HPDE6-E6E7 (cell line): ENCODE results near the gene EHMT2.
"Not testable (repeated sequence)": the region's sequence is repeated elsewhere in the genome, so short reads cannot be mapped to it uniquely, and the experiment has no call there.

Source experiments
- DNase-seq: peaks from one replicate; pipeline ENCODE4 v3.0.0; 2011; ENCODE audit warnings: missing footprints; ENCODE audit errors: extremely low spot score

The EHMT2 gene

DNA sequence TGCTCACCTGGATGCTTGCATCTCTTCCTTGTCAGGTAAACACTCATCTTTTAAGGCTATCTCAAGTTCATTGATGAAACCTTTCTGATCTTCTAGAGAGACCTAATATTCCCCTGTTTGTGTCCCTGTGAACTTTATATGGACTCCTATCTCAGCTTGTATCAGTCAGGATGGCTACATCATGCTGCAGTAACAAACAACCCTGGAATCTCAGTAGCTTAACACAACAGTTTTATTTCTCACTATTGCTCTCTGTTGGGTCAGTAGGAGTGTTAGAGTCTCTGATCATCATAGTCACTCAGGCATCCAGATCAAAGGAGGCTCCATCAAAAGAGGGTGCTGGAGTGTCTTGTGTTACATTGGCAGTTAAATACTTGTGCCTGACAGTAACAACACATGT, 17.9 kb upstream of the EHMT2 start:
- DNase-seq = no peak

DNA sequence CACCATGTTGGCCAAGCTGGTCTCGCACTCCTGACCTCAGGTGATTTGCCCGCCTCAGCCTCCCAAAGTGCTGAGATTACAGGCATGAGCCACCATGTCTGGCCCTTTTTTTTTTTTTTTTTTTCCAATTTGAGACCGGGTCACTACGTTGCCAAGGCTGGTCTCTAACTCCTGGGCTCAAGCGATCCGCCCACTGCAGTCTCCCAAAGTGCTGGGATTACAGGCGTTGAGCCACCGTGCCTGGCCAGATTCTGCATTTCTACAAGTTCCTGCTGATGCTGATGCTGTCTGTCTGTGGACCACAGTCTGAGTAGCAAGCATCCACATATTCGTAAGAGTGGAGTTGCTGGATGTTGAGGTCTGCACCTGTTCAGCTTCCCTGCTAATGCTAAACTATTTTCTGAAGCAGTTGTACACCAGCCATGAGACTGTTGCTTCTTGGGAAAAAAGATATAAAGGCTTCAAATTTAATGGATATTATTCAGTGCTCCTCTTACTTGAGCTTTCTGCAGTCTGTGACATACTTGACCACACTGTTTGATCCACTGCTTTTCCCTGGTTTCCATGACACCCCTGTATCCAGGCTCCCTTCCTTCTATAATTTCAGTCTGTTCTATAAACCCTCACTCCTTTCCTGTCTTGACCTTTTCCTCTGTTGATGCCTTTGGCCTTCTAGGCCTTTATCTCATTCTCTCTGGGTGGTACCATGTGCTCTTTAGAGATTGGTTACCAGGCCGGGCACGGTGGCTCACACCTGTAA, 14.5 kb upstream of the EHMT2 start:
- no peak for DNase-seq

DNA sequence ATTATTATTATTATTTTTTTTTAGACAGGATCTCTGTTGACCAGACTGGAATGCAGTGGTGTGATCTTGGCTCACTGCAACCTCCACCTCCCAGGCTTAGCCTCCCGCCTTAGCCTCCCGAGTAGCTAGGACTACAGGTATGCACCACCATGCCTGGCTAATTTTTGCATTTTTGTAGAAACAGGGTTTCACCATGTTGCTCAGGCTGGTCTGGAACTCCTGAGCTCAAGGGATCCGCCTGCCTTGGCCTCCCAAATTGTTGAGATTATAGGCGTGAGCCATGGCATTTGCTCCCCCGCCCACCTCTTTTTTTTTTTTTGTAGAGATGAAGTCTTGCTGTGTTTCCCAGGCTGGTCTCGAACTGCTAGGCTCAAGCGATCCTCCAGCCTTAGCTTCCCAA, 11.8 kb upstream of the EHMT2 start:
- not testable (repeated sequence) for DNase-seq

DNA sequence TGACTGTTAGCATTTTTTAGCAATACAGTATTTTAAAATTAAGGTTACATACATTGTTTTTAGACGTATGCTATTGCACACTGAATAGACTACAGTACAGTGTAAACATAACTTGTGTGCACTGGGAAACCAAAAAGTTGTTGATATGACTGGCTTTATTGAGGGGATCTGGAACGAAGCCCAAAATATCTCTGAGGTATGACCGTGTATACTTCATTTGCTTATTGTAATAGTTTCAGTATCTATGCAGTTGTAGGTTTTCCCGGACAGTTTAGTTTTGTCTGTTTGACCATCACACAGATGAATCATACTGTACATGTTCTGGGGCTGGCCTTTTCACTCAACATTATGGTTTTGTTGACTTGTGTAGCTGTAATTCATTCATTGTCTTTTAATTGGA, 11.3 kb upstream of the EHMT2 start:
- no peak for DNase-seq

DNA sequence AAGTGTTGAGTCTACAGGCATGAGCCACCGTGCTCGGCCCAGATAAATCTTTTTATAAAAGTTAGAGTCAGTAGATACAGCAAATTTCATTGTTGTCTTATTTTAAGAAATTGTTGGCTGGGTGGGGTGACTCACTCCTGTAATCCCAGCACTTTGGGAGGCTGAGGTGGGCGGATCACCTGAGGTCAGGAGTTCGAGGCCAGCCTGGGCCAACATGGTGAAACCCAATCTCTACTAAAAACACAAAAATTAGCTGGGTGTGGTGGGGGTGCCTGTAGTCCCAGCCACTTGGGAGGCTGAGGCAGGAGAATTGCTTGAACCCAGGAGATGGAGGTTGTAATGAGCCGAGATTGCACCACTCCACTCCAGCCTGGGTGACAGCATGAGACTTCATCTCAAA, 10.8 kb upstream of the EHMT2 start:
- not testable (repeated sequence) for DNase-seq

DNA sequence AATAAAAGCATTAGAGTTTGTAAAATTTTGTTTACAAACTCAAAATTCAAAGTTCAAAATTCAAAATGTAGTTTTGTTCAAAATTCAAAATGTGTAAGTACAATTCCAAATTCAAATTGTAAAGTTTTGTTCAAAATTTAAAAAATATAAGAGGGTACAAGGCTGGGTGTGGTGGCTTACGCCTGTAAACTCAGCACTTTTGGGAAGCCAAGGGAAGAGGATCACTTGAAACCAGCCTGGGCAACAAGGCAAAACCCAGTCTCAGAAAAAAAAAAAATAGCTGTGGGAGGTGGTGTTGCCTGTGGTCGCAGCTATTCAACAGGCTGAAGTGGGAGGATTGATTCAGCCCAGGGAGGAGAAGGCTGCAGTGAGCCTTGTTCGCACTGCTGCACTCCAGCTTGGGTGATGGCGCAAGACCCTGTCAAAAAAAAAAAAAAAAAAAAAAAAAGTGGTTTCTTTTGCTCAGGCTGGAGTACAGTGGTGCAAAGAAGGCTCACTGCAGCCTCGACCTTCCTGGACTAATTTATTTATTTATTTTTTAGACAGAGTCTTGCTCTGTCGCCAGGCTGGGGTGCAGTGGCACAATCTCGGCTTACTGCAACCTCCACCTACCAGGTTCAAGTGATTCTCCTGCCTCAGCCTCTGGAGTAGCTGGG, 9.8 kb upstream of the EHMT2 start:
- DNase-seq = no peak

DNA sequence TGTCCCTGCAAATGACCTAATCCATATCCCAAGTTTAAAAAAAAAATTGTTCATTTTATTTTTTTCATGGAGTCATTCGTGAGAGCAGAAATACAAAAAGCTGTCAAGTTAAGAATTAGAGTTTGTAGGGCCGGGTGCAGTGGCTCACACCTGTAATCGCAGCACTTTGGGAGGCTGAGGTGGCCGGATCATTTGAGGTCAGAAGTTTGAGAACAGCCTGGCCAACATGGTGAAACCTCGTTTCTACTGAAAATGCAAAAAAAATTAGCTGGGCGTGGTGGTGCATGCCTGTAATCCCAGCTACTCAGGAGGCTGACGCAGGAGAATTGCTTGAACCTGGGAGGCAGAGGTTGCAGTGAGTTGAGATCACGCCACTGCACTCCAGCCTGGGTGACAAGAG, 9.2 kb upstream of the EHMT2 start:
- DNase-seq = not testable (repeated sequence)

DNA sequence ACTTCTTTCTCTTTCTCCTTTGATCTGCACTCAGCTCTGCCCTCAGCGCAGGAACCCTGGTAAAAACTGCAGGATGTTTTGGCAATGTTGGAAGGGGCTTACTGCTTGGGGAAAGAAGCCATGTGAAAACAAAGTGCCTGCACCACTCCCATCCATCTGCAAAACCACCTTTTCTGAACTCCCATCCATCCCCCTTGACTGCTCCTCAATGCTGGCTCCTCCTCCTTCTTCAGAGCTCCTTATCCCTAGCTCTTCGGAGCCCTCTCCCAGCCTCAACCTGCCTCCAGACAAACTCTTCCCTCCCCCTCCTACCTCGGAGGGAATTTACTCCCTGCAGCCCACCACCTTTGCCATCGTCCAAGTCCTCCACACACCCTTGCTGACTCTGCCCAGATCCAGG, 8.6 kb upstream of the EHMT2 start:
- no peak for DNase-seq

DNA sequence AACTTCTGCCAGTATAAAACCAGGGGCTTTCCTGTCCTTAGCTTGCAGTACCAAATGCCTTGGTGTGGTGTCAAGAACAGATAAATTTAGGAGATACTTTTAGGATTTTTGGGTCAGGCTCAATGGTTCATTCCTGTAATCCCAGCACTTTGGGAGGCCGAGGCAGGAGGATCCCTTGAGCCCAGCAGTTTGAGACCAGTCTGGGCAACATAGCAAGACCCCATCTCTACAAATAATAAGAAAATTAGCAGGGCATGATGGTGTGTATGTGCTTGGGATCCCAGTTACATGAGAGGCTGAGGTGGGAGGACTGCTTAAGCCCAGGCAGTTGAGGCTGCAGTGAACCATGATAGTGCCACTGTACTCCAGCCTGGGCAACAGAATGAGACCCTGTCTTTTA, 7.5 kb upstream of the EHMT2 start:
- no peak for DNase-seq

DNA sequence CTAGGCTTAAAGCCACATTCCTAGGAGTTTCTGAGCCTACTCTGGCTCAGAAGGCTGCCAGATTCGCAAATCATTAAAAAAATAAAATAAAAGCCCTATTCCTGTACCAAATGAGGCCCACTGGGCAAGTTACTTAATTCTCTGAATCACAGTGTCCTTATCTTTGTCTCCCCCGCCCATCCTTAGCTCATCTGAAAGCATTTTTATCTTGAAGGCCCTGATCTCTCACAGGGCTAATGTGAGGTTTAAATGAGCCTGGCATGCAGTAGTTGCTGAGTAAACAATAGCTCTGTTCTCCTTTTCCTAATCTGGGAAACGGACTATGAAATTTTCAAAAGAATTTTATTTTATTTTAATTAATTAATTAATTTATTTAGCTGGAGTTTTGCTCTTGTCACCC, 6.5 kb upstream of the EHMT2 start:
- no peak for DNase-seq

DNA sequence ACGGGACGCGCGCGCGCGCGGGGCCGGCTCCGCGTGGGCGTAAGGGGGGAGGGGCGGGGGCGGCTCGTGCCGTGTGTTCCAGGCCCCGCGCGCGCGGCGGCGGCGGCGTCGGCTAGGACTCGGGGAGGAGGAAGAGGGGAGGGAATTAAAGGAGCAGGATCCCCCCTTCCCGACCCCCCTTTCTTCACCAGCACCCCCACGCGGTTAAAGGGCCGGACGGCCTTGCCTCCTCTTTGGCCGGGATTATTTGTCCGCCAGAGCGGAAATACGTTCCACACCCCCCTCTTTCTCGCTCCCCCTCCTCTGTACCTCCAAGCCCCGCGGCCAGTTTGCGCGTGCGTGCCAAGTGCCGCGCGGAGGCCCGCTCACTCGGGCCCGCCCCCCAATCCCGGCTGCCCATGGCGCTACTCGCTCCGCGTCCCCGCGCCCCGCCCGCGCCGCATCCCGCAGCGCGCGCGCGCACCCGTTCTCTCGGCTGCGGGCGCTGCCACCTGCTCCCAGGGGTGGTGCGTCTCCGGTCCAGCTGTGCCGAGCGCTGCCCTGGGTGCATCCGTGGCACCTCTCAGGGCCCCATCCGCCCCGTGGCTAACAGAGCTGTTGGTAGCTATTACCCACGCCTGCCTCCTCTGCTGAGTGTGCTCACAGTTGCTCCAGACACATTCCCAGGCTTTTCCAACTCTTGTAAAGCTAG, 4.6 kb upstream of the EHMT2 start, which contains the start of gene ZBTB12:
ZBTB12 (minus strand) TSS at position 134 of the 691 bp plus-strand sequence. CDS start 781 bp downstream, outside the sequence.
- DNase-seq = peak; percentile 72

DNA sequence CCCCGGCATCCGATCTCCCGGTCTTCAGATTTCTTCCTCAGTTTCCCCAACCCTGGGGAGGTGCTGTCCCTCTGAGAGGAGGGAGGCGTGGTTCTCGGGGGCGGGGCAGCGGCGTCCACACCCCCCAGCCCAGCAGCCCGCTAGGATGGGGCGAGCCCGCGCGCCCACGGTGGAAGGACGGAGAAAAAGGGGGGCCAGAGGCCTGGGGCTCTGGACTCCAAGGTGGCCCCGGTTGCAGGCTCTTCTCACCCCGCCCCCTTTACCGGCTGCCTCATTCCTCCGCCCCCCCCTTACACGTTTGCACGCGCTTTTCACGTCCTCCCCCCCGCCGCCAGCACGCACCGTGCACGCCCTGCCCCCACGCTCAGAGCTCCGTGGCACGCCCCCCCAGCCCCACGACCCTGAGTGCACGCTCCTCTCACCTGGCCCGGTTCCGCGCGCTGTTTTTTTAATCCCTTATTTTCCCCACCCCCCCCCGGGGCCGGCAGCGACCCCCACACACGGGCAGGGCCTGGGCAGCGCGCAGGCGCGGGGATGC, 4.0 kb upstream of the EHMT2 start:
- DNase-seq = no peak

DNA sequence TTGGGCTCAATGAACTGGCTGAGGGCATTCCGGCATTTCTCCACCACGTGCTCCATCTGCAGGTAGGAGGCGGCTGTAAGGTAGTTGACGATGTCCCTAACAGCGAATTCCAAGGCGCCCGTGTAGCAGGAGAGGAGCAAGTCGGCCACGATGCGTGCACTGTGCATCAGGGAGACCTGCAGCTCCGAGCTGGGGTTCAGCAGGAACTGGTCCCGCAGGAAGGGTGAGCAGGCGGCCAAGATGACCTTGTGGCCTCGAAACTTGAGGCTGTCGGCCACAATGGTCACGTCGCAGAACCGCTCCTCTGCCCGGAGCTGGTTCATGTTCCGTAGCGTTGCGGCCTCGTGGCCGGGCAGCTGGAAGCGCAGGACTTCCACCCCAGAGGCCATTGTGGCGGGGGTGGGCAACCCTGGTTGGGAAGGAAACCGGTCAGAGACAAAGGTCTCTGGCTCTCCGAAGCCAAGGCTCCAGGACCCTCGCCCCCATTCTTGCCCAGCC, 3.5 kb upstream of the EHMT2 start:
- DNase-seq = no peak

DNA sequence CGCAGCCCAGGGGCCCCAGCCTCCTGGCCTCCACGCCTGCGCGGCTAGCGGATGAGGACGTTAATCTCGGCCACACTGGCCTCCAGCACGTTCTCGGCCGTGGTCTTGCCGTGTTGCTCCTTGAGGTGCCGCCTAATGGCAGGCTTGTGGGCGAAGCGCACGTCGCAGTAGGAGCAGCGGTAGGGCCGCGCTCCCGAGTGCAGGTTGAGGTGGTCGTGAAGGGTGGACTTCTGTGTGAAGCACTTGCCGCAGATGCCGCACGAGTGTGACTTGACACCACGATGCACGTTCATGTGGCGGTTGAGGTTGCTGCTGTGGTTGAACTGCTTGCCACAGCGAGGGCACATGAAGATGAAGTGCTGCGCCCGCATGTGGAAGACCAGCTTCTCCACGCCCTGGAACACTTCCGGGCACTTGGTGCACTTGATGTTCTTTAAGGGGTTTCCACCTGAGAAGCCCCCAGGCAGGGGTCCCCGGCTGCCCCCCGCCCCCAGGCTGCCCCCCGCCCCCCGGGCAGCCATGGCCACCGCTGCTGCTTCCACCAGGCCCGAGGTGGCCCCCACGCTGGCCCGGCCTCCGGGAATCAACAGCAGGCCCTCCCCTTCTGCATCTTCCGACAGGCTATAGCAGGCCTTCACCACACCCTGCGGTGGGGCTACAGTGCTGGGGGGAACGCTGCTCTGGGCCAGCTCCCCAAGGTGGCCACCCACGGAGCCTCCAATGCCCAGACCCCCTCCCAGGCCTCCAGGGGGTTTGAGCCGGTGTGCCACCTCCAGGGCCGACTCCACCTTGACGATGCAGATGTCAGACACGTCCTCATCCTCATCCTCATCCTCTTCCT, 2.6 kb upstream of the EHMT2 start:
- DNase-seq = no peak

DNA sequence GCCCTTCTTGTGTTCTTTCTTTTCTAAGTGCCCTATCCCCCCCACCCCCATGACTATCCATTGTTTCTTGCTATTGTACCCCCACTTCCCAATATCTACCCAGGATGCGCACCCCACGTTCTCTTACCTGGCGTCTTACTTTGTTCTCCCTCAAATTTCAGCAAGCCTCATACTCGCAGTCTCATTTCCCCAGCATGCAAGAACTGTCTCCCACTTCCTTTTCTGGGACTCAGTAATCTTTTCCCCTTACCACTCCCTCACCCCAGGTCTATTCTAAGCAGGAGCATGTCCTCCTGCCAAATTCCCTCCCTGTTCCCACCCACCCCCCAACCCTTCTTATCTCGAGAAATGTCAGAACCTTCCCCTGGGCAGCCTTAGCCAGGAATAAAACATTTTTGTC, 1.7 kb upstream of the EHMT2 start:
- no peak for DNase-seq

DNA sequence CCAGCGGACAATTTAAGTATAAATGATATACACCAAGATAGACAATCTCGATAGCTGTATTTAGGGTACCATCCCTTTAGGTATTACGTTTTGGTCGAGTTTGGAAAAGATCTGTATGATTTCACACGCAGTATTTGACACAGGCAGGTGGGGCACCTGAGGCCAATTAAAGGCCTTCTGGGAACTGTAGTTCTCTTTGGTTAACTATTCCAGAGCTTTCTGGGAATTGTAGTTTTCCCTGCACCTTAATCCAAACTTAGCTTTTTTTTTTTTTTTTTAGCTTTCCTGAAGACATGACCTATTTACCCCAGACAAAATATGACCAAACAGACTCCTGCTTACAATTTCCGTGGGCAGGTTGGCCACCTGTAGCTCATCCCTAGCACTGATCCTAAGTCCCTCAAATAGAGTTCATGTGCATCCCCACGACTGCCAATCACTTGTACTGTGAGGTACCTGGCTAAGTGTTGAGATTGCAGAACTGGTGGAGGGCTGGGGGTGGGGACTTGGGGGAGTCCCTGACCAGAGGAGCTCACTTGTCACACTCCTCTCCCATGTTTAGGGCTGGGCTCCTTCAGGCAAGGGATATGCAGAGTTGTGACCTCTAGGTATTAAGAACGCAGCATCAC, 999 bp upstream of the EHMT2 start:
- DNase-seq = no peak

DNA sequence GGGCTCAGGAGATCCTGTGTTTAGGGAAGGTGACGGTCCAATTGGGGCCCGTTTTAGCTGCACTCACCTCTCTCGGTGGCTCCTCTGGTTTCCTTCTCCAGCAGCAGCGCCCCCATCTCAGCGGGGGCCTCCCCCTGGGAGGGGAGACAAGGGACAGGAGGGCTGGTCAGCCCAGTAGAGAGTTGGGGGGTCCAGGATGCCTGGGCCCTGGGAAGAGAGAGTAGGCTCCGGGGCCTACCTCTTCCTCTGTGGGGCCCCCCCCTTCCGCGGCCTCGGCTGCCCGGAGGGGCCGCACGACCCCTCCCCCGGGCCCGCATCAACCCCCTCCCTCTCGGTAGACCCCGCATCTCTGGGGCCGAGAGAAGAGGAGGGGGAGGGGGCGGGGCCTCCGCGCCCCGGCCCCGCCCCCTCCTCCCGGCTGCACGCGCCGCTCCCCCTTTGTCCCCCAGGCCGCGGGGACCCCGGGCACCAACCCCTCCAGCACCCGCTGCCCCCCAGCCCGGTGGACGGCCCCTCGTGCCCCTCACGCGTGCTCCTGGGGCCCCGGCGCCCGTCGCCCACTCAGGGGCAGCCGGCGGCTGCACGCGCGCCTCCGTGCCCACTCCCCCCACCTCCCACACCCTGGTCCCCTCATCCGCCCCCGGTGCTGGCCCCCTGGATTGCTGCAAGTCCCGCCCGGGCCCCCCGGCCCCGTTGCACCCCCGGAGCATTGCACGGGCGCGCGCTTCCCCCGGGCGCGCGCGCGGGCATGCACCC, 464 bp downstream of the EHMT2 start:
- no peak for DNase-seq

DNA sequence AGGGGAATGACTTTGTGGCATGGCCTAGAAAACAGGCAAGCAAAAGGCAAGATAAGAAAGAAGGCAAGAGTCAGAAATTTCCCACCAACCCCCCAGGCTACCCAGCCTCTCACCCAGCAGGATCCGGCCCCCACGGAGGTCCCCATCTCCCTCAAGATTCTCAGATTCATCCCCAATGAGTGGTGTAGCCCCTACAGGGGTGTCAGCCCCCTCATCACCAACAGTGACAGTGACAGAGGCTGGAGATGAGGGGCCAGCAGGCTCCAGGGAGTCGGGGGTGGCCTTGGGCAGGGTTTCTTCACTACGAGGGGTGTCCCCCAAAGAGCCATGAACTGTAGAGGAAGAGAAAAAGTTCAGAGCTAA, 1.0 kb downstream of the EHMT2 start:
- no peak for DNase-seq

DNA sequence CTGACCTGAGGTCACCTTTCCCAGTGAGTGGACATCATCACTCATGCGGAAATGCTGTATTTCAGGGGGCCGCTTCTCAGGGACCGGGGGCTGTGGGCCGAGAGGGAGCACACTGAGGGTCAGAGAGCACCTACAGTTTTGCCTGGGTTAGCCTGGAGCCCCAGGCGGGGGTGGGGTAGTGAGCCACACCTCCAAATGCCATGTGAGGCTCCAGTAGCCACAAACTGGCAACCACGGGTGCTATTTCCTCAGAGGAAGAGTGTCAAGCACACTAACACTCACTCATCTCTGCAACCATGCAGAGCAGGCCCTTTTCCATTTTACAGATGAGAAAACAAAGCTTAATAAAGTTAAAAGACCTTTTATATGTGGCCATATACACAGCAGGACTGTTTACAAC, 4.7 kb downstream of the EHMT2 start:
- no peak for DNase-seq

DNA sequence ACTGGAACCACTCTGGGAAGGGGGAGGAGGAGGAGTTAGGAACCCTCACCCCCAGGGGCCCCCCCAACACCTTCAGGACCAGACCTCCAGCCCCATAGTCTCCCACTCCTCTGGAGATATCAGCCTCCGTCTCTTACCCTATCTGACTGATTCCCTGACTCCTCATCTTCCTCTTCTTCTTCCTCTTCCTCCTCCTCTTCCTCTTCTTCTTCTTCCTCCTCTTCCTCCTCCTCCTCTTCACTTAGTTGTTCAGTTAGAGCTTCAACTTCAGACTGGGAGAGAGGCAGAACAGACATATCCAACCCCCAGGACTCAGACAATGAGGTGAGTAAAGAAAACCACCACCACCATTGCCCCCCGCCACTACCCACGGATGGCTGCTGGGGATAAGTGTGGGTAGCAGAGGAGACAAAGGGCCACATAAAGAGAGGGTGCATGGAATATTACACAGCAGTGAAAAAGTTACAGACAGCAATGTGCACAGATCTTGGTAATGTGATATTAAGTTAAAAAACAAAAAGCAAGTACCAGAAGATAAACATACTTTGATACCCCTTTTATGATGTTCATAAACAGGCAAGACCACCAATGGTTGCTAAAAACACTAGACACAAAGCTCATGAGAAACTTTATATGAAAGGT, 8.0 kb downstream of the EHMT2 start:
- DNase-seq = no peak
